GM12874 (cell line): ENCODE results near the gene HTR1E.

Experiments used
- CTCF ChIP-seq: IDR thresholded peaks from 2 replicates; pipeline ENCODE4 v1.5.1; 2011; ENCODE audit warnings: low read depth, mild to moderate bottlenecking, control low read depth, low read length, moderate library complexity; ENCODE audit not compliant: insufficient read depth

The HTR1E gene

GRCh38 chr6:87053312-87053711 is 116.0 kb downstream of the HTR1E start:
- TF ChIP-seq CTCF = no peak

GRCh38 chr6:87054143-87054833 is 117.0 kb downstream of the HTR1E start:
- no peak for TF ChIP-seq CTCF

DNA sequence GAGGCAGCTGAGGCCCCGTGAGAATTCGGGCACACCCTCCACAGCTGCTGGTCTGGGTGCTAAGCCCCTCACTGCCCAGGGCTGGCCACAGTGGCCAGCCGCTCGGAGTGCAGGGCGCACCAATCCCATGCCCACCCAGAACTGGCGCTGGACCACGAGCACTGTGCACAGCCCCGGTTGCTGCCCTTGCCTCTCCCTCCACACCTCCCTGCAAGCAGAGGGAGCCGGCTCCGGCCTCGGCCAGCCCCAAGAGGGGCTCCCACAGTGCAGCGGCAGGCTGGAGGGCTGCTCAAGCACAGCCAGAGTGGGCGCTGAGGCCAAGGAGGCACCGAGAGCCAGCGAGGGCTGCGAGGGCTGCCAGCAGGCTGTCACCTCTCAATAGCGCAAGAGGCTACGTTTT is 122.6 kb downstream of the HTR1E start:
- no peak for TF ChIP-seq CTCF

DNA sequence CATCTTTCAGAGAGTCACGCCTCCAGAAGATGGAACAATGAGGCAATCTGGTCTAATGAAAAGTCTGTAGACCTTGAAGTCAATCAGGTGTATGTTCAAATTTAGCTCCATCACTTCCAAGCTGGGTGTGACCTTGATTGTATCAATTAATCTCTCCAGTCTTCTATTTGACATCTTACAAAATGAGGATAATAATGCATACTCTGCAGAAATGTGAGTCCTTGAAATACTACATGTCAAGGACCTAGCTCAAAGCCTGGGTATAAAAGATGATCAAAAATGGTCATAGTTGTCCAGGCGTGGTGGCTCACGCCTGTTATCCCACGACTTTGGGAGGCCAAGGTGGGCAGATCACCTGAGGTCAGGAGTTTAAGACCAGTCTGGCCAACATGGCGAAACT is 127.8 kb downstream of the HTR1E start:
- no peak for TF ChIP-seq CTCF
